Measurements from ENCODE around the gene TSSK1B.

- TF ChIP-seq CTCF (tag by site-specific recombination; IDR thresholded peaks at IDR 0.05) = 0 out of 2 replicates have a peak, but pooled peaks have one; percentile 13
- TF ChIP-seq ZNF138 (tag by site-specific recombination; IDR thresholded peaks at IDR 0.05; ENCODE audit: borderline replicate concordance) = no peak
- no peak for TF ChIP-seq GLIS1 (tag by site-specific recombination; IDR thresholded peaks at IDR 0.05)
- TF ChIP-seq ZNF175 (tag by site-specific recombination; IDR thresholded peaks at IDR 0.05) = no peak
- no peak for TF ChIP-seq ZNF792 (tag by site-specific recombination; IDR thresholded peaks at IDR 0.05)
- TF ChIP-seq ZNF132 (tag by site-specific recombination; IDR thresholded peaks at IDR 0.05; ENCODE audit: borderline replicate concordance) = no peak
- TF ChIP-seq ZNF629 (tag by site-specific recombination; IDR thresholded peaks at IDR 0.05) = no peak
- TF ChIP-seq ZBTB26 (tag by site-specific recombination; optimal IDR thresholded peaks at IDR 0.05) = no peak
- no peak for TF ChIP-seq ATF2 (tag by site-specific recombination; IDR thresholded peaks at IDR 0.05; ENCODE audit: low read depth)
- TF ChIP-seq YY2 (tag by site-specific recombination; IDR thresholded peaks at IDR 0.05) = no peak
- no peak for TF ChIP-seq ZNF513 (tag by site-specific recombination; IDR thresholded peaks at IDR 0.05)
- no peak for TF ChIP-seq REST (tag by site-specific recombination; IDR thresholded peaks at IDR 0.05)
- no peak for TF ChIP-seq RBAK (tag by site-specific recombination; IDR thresholded peaks at IDR 0.05)
Measured at GRCh38 chr5:113447498-113448050, 12.8 kb upstream of the TSSK1B start.

Measured in HEK293 (cell line).